Occipital lobe (tissue), 2 donors: ENCODE measurements around the gene INSR. TPM values are rescaled to one million over a fixed set of nuclear protein-coding genes. Genes with fewer than 3 reads are reported as not detected.
A peak's percentile ranks its signal among the peaks of the same experiment; 100 is the strongest.
"Not testable (repeated sequence)": the region's sequence is repeated elsewhere in the genome, so short reads cannot be mapped to it uniquely, and the experiment has no call there.

Experiments used
- DNase-seq: peaks from one replicate; lab custom pipeline; 2025; lab: John Stamatoyannopoulos, UW
- total RNA-seq: library from RNA; depleted of rRNA; stranded (reverse); fragments of >200 nt; gene quantifications from one replicate; pipeline ENCODE4 v1.2.3, GENCODE V29; 2014

INSR gene
- total RNA-seq, 1 donor from 2014 or later, result 84.7 TPM

DNA sequence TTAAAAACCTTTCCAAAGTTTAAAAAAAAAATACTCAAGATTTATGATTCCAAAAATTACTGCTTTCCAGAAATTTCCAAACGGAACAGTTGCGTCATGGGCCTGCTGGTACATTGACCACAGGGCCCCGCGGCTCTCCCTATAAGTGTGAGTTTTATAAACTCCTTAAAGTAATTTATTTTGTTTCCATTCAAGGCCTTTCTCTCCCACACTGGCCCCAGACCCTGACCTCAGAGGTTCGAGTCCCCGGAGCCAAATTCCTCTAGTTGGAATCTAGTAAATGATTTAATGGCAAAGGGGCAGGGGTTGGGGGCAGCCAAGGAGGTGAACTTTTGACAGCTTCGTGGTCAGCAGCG, 97.5 kb downstream of the INSR start:
- no peak for DNase-seq

DNA sequence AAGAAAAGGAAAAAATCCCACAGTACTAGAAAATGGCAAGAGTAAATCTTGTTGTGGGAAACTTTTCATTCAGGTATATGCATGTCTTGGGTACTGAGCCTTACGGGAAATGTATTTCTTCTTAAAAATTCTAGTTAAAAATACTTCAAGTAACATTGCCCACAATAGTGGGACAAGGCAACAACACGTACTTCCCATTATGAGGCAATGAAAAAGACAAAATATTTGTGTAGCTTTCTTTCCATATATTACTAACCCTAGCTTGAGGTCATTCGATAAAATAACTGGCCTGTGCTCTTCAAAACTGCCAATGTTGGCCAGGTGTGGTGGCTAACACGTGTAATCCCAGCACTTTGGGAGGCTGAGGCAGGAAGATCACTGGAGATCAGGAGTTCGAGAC, 99.2 kb downstream of the INSR start:
- DNase-seq, result no peak

DNA sequence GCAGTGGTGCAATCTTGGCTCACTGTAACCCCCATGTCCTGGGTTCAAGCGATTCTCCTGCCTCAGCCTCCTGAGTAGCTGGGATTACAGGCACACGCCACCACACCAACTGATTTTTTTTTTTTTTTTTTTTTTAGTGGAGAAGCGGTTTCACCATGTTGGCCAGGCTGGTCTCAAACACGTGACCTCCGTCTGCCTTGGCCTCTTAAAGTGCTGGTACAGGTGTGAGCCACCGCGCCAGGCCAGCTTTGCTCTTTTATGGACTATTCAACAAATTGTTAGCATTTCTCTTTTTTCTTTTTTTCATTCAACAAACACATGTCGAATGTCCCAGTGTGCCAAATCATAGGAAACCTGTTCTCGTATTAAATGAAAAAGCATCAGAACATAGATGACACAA, 99.6 kb downstream of the INSR start:
- no peak for DNase-seq

DNA sequence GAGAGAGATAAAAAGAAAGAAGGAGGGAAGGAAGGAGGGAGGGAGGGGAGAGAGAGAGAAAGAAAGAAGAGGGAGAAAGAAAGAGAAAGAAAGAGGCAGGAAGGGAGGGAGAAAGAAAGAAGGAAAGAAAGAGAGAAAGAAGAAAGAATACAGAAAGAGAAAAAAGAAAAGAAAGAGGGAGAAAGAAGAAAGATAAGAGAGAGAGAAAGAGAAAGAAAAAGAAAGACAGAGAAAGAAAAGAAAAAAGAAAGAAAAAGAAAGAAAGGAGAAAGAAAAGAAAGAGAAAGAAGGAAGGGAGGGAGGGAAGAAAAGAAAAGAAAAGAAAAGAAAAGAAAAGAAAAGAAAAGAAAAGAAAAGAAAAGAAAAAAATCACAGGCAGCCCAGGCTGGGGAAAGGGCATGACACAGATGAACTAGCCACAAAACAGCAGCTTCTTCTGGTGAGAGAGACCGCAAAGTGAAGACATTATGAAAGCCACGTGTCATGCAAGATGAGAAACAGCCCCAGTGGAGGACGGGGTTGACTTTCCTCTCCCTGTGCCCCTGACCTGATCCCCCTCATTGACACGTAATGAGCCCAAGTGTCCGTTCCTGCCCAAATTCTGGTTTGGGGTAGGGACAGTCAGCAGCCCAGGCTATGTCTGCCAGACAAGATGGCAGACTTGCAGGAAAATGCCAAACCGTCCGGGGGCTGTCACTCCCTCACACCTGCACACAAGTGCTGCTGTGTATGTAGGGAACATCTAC, 102.1 kb downstream of the INSR start:
- DNase-seq, result no peak

DNA sequence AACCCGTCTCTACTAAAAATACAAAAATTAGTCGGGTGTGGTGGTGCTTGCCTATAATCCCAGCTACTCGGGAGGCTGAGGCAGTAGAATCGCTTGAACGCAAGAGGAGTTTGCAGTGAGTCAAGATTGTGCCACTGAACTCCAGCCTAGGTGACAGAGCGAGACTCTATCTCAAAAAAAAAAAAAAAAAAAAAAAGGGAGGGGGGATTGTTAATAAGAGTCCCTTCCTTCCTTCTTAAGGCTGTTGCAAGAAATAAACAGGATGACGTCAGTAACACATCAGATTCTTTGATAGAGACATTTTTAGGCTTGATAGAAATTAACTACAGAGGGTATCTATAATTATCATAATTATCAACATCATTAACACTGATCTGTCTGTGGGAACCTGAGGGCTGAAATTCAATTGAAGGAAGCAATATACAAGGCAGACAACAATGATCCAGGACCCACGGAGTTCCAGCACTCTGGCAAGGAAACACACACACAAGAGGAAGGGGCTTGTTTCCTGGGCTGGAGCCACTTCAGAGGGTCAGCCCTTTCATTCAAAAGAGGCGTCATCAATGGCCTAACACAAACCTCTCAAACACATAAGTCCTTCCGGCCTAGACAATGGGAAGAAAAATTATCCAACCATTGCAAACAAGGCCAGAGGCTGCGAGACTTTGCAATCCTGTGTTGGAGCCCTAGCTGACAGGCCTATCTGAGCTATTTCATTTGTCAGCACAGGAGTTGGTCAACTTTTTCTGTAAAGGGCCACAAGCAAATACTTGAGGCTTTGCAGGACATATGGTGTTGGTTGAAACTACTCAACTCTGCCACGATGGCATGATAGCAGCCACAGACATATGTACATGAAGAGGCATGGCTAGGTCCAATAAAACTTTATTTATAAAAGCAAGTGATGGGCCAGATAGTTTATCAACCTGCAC, 105.2 kb downstream of the INSR start:
- DNase-seq, result no peak

DNA sequence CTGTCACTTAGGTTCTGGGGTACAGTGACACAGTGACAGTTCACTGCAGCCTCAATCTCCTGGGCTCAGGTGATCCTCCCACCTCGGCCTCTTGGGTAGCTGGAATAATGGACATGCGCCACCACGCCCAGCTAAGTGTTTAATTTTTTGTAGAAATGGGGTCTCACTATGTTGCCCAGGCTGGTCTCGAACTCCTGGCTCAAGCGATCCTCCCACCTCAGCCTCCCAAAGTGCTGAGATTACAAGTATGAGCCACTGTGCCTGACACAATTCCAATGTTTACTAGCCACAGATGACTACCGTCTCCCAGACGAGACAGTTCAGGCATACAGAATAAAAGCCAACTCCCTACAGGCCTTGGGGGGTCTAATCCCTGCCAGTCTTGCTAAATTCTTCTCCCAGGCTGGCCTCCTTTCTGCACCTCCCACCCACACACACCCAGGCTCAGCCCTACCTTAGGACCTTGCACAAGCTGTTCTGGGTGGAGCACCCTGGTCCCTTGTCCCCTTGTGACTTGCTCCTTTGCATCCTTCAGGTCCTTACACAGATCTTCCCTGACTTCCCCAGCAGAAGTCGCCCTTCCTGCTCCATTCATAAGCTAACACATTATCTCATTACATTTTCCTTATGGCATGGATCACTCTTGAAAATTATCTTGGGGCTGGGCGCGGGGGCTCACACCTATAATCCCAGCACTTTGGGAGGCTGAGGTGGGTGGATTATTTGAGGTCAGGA, 106.4 kb downstream of the INSR start:
- no peak for DNase-seq

DNA sequence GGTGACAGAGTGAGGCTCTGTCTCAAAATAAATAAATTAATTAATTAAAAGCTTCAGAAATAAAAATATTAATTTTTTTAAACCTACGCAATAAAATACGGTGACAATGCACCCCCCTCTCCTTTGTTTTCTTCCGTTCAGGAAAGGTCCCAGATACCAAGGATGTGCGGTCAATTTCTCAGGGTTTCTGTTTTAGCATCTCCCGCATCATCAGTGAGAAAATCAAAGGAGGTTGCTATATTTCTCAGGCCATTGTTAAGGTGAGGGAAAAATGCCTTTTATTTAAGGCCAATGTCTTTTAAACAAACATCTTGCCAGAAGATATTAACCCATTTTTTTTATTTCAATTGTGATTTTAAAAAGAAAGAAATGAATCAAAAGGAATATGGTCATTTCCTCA, 111.7 kb downstream of the INSR start:
- DNase-seq, result no peak

DNA sequence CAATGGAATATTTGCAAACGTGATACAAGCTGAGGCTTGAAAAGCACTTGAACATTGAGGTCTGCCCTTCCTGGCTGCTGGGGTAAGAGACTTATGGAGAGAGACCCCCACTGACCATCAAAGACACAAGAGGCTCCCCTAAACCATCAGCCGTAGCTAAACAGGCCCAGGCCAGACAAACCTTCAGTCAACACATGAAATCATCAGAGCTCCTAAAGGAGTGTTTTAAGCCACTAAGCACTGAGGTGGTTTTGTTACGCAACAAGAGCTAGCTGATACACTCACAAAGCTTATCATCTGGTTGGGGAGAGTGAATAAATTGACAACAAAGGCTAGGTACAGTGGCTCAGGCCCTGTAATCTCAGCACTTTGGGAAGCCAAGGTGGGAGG, 114.3 kb downstream of the INSR start:
- DNase-seq, result no peak

DNA sequence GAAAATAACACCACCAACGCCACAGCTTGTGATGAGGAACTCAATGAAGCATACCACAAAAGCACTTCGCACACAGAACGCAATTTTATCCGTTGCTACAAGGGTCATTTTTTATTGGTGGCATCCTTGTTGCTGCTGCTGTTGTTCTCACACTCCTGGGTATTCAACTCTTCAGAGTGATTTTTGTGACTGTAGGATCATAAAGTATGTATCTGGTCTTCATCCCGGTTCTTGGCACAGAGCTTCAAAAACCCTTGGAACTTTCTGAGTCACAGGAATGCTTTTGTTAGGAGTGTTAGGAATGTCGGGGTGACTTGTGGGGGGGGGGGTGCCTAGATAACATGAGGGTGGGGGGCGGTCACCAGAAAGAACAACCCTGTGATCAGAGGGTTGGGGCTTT, 116.3 kb downstream of the INSR start:
- no peak for DNase-seq

DNA sequence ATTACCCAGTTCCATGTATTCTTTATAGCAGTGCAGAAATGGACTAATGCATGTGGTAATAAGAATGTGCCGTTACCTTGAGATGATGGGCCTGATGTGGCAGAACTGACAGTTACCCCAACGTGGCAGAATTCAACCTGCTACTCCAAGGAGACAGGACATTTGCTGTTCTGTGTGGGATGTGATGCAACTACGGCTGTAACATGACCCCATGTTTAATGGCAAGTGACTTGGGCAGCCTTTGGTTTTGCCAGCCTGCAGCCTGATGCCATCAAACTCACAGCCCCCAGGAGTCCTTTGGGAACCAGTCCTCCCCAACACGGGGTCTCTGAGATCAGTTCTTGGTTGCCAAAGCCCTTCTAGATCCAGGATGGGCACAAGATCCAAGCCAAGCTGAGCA, 117.4 kb downstream of the INSR start:
- DNase-seq, result no peak

DNA sequence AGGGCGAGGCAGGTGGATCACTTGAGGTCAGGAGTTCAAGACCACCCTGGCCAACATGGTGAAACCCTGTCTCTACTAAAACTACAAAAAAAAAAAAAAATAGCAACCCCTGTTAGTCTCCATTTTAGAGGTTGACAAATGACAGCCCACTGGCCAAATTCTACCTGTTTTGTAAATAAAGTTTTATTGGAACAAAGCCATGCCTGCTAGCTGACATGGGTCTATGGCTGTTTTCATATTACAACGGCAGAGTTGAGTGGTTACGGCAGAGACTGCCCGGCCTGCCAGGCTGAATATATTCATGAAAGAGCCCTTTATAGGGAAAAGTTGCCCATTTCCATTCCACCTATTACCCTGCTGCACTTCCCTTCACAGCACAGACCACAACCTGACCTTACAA, 121.4 kb downstream of the INSR start:
- DNase-seq, result no peak

DNA sequence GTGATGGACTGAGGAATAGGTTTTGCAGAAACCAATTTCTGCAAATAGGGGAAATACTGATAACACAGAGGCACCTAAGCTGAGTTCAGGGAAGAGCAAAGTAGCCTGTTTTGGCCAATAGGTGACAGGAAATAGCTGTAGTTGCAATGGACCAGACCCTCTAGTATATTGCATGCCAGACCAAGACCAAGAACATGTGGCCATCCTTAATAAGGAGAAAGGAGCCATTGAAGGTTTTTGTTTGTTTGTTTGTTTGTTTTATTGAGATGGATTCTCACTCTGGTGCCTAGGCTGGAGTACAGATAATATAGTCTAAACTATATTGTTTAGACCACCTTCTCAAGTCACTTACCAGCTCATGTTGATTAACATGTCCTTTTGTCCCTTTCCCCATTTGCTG, 123.2 kb downstream of the INSR start:
- no peak for DNase-seq

DNA sequence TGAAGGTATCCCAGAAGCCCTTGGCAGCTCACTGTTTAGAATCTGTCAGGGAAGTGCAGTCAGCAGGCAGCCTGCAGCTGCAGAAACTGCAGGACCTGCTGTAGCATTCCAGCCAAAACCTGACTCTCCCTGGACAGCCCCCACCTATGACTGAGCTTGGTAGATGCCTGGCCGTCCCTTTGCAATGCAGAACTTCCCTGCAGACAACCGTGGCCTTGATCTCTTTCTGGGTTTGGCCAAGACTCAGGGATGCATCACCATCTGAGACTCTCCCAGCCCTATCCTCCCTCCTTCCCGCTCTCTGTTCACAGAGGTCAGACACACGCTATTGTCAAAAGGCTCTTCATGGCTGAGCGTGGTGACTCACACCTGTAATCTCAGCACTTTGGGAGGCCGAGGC, 125.3 kb downstream of the INSR start:
- no peak for DNase-seq

DNA sequence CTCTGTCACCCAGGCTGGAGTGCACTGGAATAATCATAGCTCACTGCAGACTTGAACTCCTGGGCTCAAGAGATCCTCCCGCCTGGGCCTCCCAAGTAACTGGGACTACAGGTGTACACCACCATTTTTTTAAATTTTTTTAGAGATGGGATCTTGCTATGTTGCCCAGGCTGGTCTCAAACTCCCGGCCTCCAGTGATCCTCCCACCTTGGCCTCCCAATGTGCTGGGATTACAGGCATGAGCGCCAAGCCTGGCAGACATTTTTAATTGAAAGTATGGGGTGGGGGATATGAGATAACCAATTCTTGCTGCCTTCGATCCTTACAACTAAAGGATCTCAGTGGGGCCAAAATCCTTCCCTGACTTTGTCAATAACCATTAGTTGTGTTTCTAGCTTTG, 132.9 kb downstream of the INSR start:
- no peak for DNase-seq

DNA sequence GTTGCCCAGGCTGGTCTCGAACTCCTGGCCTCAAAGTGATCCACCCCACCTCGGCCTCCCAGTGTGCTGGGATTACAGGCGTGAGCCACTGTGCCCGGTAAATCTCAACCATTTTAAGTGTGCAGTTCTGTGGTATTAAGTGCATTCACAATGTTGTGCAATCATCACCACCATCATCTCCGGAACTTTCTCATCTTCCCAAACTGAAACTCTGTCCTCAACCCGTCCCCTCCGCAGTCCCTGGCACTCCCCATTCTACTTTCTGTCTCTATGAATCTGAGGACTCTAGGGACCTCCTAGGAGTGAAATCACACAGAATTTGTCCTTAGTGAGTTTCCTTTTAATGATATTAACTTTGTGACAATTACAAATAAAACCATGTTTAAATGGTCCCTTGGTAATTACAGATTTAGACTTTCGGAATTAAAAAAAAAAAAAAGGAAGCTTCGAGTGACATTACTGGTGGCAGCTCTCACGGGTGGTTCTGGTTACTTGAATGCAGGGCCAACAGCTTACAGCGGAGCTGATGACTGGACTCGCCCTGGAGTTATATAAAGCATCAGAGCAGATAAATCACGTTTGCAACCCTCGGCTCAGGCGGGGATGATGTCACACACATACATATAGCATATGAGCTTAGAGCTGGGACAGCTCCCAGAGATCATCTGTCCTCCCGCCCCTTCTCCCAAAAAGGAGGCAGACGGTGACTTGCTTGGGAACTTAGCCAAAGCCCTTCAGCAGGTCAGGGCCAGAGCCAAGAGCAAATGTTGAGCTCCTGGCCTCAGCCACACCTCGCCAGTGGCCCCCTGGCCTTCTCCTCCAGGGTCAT, 134.9 kb downstream of the INSR start:
- peak; percentile 42 for DNase-seq

DNA sequence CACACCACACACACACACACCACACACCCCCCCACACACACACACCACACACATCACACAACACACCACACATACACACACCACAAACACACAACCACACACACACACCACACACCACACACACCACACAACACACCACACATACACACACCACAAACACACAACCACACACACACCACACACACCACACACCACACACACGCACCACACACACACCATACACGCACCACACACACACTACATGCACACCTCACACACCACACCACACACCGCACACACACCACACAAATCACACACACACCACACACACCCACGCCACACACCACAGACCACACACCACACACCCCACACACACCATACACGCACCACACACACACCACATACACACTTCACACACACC, 141.2 kb downstream of the INSR start:
- no peak for DNase-seq

DNA sequence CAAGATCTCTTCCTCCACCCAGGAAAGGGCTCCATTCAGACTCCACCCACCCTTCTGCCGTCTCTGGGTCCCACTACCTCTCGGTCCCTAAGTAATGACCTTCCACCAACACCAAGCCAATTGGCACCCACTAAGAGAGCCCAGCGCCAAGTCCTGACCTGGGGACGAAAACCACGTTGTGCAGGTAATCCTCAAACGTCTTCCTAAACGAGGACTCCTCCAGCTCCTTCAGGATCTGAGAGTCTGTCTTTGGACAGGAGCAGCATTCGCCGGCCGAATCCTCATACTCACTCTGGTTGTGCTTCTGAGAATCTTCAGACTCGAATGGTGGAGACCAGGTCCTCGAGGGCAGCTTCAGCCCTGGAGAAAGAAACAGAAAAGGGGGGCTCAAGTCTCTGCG, 141.6 kb downstream of the INSR start:
- no peak for DNase-seq

DNA sequence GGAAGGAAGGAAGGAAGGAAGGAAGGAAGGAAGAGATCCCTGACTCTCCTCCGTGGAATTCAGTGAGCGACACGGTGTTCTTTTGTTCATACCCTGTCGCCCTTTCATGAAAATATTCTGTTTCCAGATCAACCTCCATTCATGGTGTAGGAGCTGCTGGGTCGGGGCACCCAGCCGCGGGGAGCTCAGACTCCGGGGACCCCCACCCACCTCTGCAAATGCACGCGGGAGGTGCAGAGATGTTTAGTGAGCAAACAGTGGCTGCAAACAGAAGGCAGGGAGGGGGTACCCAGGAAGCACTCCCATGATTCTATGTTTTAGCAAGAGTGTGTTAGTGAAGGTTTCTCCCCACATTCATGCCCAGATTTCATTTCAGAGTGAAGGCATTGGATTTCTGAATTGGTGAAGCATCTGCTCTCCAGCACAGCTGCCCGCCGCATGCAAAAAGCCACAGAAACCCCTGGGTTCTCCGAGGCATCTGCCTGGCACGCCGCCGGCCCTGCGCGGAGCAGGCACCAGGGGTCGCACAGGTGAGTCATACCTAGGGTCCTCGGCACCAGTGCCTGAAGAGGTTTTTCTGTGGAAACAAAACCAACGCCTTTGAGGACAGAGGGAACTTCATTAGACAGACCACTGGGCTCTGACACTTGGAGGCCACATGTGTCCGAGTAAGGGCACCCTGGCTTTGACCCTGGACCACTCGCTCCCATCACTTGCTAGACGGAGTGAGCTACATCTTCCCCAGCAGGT, 144.1 kb downstream of the INSR start:
- DNase-seq, result no peak

DNA sequence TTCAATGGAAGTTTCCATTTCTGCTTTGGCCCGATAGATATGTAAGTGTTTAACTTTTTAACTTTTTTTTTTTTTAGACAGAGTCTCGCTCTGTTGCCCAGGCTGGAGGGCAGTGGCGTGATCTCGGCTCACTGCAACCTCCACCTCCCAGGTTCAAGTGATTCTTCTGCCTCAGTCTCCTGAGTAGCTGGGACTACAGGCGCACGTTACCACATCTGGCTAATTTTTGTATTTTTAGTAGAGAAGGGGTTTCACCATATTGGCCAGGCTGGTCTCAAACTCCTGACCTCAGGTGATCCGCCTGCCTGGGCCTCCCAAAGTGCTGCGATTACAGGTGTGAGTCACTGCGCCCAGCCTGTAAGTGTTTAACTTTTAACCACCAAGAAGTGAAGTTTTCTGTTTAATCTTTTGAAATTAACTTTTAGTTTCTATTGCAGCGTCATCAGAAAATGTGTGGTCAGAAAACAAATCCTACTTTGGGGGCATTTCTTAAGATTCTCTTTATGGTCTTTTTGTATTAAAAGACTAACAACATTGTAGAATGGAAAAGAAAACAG, 147.0 kb downstream of the INSR start:
- not testable (repeated sequence) for DNase-seq

DNA sequence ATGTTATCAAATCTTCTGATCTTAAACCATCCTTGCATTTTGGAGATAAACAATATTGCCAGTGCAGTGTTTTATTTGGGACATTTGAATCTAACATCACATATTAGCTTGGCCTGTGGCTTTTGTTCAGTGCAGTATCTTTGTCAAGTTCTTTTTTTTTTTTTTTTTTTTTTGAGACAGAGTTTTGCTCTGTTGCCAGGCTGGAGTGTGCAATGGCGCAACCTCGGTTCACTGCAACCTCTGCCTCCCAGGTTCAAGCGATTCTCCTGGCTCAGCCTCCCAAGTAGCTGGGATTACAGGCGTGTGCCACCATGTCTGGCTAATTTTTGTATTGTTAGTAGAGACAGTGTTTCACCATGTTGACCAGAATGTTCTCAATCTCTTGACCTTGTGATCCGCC, 148.1 kb downstream of the INSR start:
- DNase-seq, result not testable (repeated sequence)
